ENCODE results near the gene PRM3. TPM values are rescaled to one million over a fixed set of nuclear protein-coding genes. Genes with fewer than 3 reads are reported as not detected.

The PRM3 gene
- total RNA-seq, 1 experiment from 2014 or later, result not detected

DNA sequence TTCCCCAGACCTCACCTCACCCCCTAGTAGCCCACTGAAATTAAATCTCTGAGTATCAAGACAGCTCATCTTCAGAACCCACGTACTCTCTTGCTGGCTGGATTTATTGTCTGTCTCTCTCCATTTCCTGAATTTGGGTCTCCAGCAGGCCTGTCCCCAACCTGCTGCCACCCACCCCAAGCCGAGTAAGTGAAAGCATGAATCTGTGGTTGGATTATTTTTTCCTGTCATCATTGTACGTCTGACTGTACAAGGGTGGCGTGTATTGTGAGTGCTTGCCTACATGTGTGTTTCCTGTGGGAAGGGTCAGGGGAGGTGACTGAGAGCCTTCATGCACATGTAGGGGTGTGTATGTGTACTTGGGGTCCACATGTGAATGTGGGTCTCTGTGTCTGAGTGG is 9.7 kb downstream of the PRM3 start:
- H3K36me3 Mint-ChIP-seq (ENCODE audit: insufficient read depth, unreplicated experiment), result no peaks in the 10 kb centered on the region
- CTCF ChIA-PET, result no interaction called here
- no TSS peak for BruUV-seq (replicated peaks)
- H3K4me3 Mint-ChIP-seq (ENCODE audit: low read depth, unreplicated experiment), result no peak overlapping the region
- TF ChIP-seq, protein P1, sequence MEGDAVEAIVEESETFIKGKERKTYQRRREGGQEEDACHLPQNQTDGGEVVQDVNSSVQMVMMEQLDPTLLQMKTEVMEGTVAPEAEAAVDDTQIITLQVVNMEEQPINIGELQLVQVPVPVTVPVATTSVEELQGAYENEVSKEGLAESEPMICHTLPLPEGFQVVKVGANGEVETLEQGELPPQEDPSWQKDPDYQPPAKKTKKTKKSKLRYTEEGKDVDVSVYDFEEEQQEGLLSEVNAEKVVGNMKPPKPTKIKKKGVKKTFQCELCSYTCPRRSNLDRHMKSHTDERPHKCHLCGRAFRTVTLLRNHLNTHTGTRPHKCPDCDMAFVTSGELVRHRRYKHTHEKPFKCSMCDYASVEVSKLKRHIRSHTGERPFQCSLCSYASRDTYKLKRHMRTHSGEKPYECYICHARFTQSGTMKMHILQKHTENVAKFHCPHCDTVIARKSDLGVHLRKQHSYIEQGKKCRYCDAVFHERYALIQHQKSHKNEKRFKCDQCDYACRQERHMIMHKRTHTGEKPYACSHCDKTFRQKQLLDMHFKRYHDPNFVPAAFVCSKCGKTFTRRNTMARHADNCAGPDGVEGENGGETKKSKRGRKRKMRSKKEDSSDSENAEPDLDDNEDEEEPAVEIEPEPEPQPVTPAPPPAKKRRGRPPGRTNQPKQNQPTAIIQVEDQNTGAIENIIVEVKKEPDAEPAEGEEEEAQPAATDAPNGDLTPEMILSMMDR (IDR thresholded peaks at IDR 0.05; ENCODE audit: unreplicated experiment), result no peak
- no peak overlapping the region for H3K27ac Mint-ChIP-seq (ENCODE audit: unreplicated experiment)
- intact Hi-C loops (cut with micrococcal nuclease; ENCODE audit: unreplicated experiment), result no loop called here
- H3K4me1 Mint-ChIP-seq (ENCODE audit: low read depth, unreplicated experiment), result peaks cover 21% of the 10 kb centered on the region
- peaks cover 4% of the 10 kb centered on the region for H3K9me3 Mint-ChIP-seq (ENCODE audit: low read depth, unreplicated experiment)
- DNase-seq, result no peak
- no peaks in the 10 kb centered on the region for H3K27me3 Mint-ChIP-seq (ENCODE audit: unreplicated experiment)

DNA sequence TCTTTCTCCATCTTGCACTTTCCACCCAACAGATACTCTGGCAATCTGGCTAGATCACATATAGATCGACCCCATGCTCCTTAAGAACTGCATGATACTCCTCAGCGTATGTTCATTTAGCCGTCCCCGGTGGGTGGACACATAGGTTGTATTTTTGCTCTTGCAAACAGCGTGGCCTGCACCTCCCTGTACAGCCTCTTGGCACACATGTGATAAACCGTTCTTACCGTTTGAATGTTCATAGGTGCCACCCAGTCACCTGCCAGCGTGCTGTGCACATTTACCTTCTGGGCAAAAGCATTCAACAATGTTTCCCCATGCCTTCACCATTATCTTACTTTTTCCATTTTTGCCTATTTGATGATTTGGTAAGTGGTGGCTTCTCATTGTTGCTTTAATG is 10.5 kb downstream of the PRM3 start:
- Mint-ChIP-seq H3K4me3 (ENCODE audit: low read depth, unreplicated experiment) (no peak overlapping the region), H3K36me3 (ENCODE audit: insufficient read depth, unreplicated experiment) (no peaks in the 10 kb centered on the region), H3K27me3 (ENCODE audit: unreplicated experiment) (no peaks in the 10 kb centered on the region), H3K9me3 (ENCODE audit: low read depth, unreplicated experiment) (no peaks in the 10 kb centered on the region), H3K4me1 (ENCODE audit: low read depth, unreplicated experiment) (peaks cover 21% of the 10 kb centered on the region), H3K27ac (ENCODE audit: unreplicated experiment) (no peak overlapping the region)
- BruUV-seq (replicated peaks), result no TSS peak
- intact Hi-C loops (cut with micrococcal nuclease; ENCODE audit: unreplicated experiment), result no loop called here
- CTCF ChIA-PET, result no interaction called here
- TF ChIP-seq, protein P1 (IDR thresholded peaks at IDR 0.05; ENCODE audit: unreplicated experiment), result no peak
- DNase-seq, result no peak

DNA sequence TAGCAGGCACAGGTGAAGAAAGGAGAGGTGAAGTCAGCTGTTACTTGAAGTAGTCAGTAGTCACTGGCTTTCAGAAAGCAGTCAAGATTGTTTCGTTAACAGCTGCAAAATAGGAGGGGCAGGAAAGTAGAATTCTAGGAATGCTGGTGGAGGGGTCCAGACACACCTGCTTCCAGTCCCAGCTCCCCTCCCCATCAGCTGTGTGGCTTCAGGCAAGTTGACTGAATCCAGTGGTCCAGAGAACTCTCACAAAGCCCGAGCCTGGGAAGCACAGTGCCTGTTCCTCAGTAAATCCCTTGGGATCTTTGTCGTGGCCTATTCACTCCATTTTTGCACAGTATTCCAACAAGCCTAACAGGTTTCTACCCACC is 12.8 kb downstream of the PRM3 start:
- H3K27me3 Mint-ChIP-seq (ENCODE audit: unreplicated experiment), result no peaks in the 10 kb centered on the region
- H3K36me3 Mint-ChIP-seq (ENCODE audit: insufficient read depth, unreplicated experiment), result peaks cover 19% of the 10 kb centered on the region
- no peaks in the 10 kb centered on the region for H3K9me3 Mint-ChIP-seq (ENCODE audit: low read depth, unreplicated experiment)
- TF ChIP-seq, protein P1 (IDR thresholded peaks at IDR 0.05; ENCODE audit: unreplicated experiment), result no peak
- intact Hi-C loops (cut with micrococcal nuclease; ENCODE audit: unreplicated experiment), result no loop called here
- DNase-seq, result no peak
- no peak overlapping the region for H3K4me3 Mint-ChIP-seq (ENCODE audit: low read depth, unreplicated experiment)
- BruUV-seq (replicated peaks), result no TSS peak
- CTCF ChIA-PET, result interaction anchor here (0.5 to 1.1 kb wide), 3 partner anchors 37 to 868 kb away, joined by 3 to 4 read pairs (median 3); no protein-coding TSS in a partner anchor
- no peak overlapping the region for H3K27ac Mint-ChIP-seq (ENCODE audit: unreplicated experiment)
- H3K4me1 Mint-ChIP-seq (ENCODE audit: low read depth, unreplicated experiment), result peaks cover 29% of the 10 kb centered on the region

DNA sequence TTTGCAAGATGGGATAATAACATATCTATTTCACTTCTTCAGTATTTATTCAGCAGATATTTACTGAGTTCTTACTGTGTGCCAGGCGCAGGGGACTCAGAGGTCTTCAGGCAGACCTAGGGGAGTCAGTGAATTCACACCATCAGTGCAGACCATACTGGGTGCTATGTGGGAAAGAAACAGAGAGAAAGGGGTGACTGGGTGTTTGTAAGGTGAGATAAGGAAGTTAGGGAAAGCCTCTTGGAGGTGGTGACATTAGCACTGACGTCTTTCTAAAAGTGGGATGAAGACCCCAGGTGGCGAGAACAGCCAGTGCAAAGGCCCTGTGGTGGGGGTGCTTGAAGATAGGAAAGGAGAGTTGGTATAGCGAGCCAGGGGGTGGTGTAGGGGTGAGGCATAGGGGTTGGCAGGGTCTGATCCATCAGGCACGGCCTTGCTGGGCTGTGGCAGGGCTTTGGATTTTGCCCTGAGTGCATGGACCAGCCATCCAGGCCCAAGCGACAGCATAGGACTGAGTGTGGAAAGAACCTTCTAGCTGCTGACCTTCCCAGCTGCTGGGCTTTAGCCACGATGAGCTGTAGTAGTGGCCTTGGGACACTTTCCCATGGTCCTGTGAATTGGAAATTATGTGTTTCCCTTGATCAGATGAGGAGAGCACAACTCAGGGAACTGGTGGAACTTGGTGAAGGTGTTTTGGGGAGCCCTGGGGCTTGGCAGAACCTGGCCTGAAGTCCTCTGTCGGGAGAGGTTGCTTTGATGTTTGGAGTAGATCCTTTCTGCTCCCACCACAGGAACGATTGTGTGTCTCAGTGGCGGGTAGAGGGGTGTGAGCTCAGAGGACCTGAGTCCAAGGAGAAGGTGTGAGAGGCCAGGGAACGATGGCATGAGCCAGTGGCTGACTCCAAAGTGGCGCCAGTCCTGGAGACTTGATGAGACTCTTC is 13.5 kb downstream of the PRM3 start:
- CTCF ChIA-PET, result interaction anchor here (0.5 to 5.4 kb wide), 5 partner anchors 38 to 869 kb away, joined by 3 to 34 read pairs (median 4); no protein-coding TSS in a partner anchor
- Mint-ChIP-seq H3K27ac (ENCODE audit: unreplicated experiment) (no peak overlapping the region), H3K9me3 (ENCODE audit: low read depth, unreplicated experiment) (no peaks in the 10 kb centered on the region), H3K4me1 (ENCODE audit: low read depth, unreplicated experiment) (peaks cover 29% of the 10 kb centered on the region), H3K36me3 (ENCODE audit: insufficient read depth, unreplicated experiment) (peaks cover 26% of the 10 kb centered on the region), H3K27me3 (ENCODE audit: unreplicated experiment) (no peaks in the 10 kb centered on the region), H3K4me3 (ENCODE audit: low read depth, unreplicated experiment) (no peak overlapping the region)
- TF ChIP-seq, protein P1 (IDR thresholded peaks at IDR 0.05; ENCODE audit: unreplicated experiment), result no peak
- intact Hi-C loops (cut with micrococcal nuclease; ENCODE audit: unreplicated experiment), result loop anchor here (5.0 to 10.0 kb wide), 6 partner anchors 37 to 268 kb away; no protein-coding TSS in a partner anchor
- BruUV-seq (replicated peaks), result no TSS peak
- DNase-seq, result no peak

Measured in Calu3 (cell line).